ENCODE results near the gene TRANK1.

Gene TRANK1

DNA sequence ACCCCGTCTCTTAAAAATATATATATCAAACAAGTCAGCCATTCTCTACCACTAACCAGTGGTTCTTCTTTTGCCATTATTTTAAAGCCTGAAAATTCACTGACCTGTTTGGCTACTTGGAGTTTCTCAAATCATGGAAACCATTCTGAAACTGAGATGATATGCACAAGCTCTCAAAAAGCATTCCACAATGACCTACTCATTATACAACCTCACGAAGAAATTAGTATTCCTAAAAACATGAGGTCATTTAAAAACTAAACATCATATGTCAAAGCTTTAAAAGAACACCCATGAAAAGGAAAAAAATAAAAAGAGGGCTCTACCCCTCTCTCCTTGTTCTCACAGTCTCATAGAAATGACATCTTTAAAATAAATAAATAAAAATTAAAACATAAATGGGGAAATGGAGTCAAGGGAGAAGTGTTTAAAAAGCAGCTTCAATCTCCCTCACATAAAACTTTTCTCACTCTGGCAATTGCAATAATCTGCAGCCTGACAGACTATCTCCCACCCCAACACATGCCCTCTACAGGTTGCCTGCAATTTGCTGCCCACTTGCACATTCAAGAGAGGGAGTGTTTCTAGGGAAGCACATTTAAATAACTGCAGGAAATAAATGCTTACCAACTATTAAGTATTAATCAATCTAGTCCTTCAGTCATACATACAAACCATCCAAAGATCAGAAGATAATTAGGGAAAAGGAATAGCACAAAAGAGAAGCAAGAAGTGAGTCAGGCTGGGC is 73.3 kb downstream of the TRANK1 start:
- no peak overlapping the region for H3K4me3 ChIP-seq (ENCODE audit: low read depth, low read length)
- TF ChIP-seq, protein P1, sequence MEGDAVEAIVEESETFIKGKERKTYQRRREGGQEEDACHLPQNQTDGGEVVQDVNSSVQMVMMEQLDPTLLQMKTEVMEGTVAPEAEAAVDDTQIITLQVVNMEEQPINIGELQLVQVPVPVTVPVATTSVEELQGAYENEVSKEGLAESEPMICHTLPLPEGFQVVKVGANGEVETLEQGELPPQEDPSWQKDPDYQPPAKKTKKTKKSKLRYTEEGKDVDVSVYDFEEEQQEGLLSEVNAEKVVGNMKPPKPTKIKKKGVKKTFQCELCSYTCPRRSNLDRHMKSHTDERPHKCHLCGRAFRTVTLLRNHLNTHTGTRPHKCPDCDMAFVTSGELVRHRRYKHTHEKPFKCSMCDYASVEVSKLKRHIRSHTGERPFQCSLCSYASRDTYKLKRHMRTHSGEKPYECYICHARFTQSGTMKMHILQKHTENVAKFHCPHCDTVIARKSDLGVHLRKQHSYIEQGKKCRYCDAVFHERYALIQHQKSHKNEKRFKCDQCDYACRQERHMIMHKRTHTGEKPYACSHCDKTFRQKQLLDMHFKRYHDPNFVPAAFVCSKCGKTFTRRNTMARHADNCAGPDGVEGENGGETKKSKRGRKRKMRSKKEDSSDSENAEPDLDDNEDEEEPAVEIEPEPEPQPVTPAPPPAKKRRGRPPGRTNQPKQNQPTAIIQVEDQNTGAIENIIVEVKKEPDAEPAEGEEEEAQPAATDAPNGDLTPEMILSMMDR (IDR thresholded peaks at IDR 0.05; ENCODE audit: low read depth, low read length) = no peak

DNA sequence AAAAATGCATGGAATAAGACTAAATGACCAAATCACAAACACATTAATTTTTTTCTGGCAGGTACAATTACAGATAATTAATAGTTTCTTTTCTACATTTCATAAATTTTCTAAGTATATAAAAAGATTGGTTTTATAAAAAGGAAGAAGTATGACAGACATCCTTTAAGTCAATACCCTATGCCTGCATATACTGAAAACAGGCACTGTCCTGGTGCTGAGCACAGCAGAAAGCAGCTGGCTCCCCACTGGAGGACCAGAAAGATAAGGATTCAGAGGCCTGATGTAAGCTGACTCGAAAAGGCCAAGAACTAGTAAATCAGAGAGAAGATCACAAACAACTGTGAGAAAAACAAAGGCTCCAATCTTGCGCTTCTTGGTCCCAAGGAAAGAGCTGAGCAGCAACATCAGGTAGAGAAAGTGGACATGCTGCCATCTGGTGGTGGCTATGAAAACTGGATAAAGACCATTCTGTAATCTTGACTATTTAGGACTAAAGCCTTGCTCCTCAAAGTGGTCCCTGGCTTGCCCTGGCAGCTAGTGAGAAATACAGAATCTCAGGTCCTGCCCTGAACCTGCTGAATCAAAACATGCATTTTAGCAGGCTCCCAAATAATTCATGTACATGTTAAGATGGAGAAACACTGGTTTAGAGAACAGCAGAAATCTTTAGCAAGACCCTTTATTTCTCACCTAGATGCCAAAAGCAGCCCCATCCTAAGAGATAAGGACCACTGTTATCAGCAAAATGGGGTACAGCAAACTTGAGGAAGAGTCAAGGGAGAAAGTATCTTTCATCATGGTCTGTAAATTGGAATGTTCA is 76.0 kb downstream of the TRANK1 start:
- H3K4me3 ChIP-seq (ENCODE audit: low read depth, low read length) = no peak overlapping the region
- TF ChIP-seq, protein P1 (IDR thresholded peaks at IDR 0.05; ENCODE audit: low read depth, low read length) = peak; percentile 71

DNA sequence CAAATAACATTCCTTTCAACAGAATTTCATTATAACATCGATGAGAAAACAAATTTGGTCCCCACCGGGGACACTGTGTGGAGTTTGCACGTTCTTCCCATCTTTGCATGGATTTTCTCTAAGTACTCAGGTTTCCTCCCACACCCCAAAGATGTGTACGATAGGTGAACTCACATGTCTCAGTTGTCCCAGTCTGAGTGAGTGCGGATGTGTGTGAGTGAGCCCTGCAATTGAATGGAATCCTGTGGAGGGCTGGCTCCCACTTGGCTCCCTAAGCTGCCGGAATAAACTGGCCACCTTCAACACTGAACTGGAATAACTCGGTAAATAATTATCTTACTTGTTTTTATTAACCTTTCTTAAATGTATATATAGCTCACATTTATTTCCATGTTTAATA is 77.0 kb downstream of the TRANK1 start:
- no peak overlapping the region for H3K4me3 ChIP-seq (ENCODE audit: low read depth, low read length)
- TF ChIP-seq, protein P1 (IDR thresholded peaks at IDR 0.05; ENCODE audit: low read depth, low read length) = no peak

DNA sequence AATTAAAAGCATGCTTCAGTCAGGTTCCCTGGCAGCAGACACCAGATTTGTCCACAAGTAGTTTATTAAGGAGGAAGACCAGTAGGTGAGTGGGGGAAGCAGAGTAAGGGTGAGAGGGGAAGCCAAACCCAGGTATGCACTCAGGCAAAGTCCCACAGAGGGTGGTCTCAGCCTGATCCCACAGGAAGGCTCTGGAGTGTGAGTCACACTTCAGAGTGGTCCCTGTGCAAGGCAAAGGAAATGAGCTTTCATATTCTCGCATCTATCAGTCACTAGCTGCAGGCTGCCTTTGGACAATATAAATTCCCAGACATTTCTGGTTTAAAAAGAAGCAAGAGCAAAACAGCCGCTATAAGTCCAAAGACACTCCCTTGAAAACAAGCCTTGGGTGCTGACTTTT is 78.5 kb downstream of the TRANK1 start:
- TF ChIP-seq, protein P1 (IDR thresholded peaks at IDR 0.05; ENCODE audit: low read depth, low read length) = no peak
- H3K4me3 ChIP-seq (ENCODE audit: low read depth, low read length) = no peak overlapping the region

DNA sequence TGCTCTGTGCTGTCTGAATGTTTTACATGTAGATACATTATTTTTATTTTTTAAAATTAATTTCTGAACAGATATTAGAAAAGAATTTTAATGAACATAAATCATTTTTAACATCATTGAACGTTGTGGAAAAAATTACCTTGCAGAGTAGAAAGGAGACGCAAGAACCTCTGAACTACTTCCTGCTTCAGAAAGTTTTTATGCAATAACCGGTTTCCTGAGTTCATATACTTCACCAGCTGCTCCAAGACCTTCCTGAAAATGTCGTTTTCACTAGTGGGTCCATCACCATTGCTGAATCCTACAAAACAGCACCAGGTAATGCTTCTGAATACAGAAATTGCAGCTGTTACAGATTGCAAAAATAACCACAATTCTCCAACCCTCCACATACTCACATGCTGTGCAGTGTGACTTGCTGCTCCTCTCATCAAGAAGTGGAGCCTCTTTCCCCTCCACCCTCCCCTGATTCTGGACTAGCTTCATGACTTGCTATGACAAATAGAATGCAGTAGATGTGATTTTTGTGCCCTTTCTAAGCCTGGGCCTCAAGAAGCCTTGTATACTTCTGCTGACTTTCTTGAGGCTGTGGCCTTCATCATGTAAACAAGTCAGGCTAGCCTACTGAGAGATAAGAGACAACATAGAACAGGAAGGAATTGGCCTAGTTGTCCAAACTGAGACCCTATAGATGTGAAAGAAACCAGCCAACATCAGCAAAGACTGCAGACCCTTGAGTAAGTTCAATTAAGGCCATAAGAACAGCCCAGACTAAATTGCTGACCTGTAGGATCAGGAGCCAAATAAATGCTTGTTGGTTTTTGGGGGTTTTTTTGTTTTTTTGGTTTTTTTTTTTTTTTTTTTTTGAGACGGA is 80.4 kb downstream of the TRANK1 start:
- no peak overlapping the region for H3K4me3 ChIP-seq (ENCODE audit: low read depth, low read length)
- TF ChIP-seq, protein P1 (IDR thresholded peaks at IDR 0.05; ENCODE audit: low read depth, low read length) = no peak

DNA sequence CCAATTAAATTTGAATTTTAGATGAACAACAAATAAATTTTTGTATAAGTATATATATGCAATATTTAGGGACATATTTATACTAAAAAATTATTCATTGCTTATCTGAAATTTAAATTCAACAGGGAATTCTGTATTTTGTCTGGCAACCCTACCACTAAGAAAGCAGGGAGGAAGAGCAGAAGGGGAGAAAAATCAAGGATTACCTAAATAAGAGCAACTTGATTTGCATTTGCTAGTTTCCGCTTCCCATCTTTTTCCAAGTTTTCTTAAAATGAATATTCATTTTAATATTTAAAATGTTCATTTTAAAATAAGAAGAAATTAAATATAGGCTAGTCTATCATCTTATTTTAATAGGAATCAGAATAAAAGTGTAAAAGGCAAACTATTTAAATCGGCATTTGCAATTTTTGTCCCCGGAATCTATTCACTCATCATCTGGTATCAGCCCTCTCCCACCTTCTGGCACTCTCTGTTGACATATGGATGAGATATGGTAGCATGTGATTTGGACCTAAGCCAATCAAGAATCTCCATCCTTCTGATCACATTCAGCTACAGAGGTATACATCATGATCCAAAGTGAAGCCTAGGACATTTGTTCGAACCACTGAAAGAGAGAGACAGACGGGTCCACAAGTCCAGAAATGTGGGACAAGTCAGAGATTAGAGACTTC is 82.6 kb downstream of the TRANK1 start:
- TF ChIP-seq, protein P1 (IDR thresholded peaks at IDR 0.05; ENCODE audit: low read depth, low read length) = no peak
- H3K4me3 ChIP-seq (ENCODE audit: low read depth, low read length) = no peak overlapping the region
